Activated gamma-delta T cell treated with anti-CD3 and anti-CD28 coated beads, Interleukin-2, amount 50 U/mL, for 16 hours (primary cell): ENCODE results near the gene MUC21.
"Not testable (repeated sequence)": the region's sequence is repeated elsewhere in the genome, so short reads cannot be mapped to it uniquely, and the experiment has no call there.

Experiments used
- DNase-seq: peaks from one replicate; pipeline ENCODE4 v3.0.0-alpha.2; 2020; ENCODE audit warnings: low read depth

MUC21 gene

DNA sequence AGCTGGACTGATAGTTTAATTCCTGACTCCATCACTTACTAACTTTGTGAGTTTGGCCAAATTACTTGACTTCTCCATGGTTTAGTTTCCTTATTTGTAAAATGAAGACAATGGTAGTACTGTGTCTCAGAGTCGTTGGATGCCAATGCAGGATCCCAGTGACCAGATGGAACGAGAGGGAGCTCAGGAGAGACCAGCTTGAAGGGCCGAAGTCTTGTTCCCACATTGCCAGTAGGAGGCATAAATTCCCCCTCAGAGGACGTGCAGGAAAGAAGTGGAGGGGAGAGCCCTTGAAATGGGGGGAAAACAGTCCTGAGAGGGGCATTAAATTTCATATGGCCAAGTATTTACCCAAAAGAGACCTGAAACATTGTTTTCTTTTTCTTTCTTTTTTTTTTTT lies 24.6 kb downstream of the MUC21 start:
- DNase-seq: no peak

DNA sequence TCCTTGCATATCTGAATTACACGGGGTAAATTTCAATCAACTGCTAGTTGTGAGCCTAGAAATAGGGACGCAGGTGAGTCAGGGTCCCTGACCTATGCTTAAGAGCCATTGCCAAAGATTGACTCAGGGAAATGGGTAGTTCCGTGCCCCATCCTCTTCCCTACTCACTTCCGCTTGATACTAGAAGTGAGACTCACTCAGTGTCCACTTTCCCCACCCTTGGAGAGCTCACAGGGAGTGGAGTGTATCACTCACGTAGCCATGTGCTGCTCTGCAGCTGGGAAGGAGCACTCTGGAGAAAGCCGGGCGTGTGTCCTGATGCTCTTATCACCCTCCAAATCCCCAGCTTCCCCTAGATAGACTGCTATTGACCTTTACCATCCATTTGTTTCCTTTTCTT lies 26.2 kb downstream of the MUC21 start:
- no peak for DNase-seq

DNA sequence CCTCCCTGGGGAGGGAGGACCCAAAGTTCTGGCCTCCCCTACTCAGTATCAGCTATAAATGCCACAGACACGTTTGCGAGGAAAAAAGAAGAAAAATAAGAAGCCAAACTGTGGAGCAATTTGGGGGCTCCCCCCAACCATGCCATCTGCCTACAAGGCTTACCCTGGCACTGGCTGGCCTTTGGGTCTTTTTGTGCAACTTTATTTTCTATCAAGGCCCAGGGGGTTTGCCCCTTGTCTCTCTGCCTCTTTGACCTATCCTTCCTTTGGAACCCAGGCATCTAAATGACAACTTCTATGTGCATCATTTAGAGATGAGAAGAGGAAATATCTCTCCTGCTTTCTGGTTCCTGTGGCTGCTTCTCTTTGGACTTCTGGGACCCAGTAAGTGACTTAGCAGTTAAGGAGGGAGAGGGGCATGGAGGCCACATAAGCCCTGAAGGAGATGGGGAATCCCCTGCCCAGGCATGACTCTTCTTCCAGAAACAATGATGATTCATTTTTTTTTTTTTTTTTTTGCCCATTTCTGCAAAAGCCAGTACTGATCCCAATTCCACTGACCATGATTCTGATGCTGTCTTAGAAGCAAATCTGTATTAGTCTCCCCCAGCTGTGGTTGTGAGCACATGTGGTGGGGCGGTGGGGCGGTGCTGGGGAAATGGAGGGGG lies 27.0 kb downstream of the MUC21 start, which contains the start of gene MUC22:
TSS of gene MUC22 (plus strand) at position 82 of the 668 bp plus-strand sequence. CDS start at position 315, 233 bp downstream.
- no peak for DNase-seq

- DNase-seq: no peak
These were observed 27.6 kb downstream of the MUC21 start for GRCh38 chr6:31011153-31011552.

- DNase-seq: no peak
These were observed 33.3 kb downstream of the MUC21 start for GRCh38 chr6:31016659-31017299.

DNA sequence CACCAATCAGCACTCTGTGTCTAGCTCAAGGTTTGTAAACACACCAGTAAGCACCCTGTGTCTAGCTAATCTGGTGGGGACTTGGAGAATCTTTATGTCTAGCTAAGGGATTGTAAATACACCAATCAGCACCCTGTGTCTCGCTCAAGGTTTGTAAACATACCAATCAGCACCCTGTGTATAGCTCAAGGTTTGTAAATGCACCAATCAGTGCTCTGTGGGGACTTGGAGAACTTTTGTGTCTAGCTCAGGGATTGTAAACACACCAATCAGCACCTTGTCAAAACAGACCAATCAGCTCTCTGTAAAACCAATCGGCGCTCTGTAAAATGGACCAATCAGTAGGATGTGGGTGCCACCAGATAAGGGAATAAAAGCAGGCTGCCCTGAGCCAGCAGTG lies 33.9 kb downstream of the MUC21 start:
- not testable (repeated sequence) for DNase-seq

DNA sequence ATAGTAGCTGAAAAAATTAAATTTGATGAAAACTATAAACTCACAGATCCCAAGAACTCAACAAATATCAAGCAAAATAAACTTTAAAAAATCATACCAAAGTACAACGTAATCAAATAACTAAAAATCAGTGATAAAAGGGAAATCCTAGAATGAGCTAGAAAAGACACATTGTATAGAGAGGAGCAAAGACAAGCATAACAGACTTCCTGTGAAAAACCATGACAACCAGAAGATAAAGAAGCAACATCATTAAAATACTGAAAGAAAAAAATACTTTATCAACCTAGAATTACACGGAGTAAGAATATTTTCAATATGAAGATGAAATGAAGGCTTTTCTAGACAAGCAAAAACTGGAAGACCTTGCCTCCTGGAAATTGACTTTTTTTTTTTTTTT lies 36.5 kb downstream of the MUC21 start:
- DNase-seq: no peak

- DNase-seq: not testable (repeated sequence)
These were observed 37.2 kb downstream of the MUC21 start for GRCh38 chr6:31020631-31021255.

- DNase-seq: not testable (repeated sequence)
These were observed 38.4 kb downstream of the MUC21 start for GRCh38 chr6:31021705-31022531.

GRCh38 chr6:31025595-31025994 lies 42.1 kb downstream of the MUC21 start:
- DNase-seq: no peak

GRCh38 chr6:31031095-31031494 lies 47.6 kb downstream of the MUC21 start:
- DNase-seq: no peak

DNA sequence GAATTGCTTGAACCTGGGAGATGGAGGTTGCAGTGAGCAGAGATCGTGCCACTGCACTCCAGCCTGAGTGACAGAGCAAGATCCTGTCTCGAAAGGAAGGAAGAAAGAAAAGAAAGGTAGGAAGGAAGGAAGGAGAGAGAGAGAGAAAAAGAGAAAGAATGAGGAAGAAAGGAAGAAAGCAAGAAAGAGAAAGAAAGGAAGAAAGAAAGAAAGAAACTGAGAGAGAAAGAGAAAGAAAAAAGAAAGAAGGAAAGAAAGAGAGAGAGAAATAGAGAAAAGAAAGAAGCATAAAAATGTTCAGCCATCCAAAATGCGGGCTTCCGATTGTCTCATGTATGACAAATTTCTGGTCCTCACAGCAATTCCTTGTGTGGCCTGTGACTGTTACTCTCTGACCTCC lies 49.6 kb downstream of the MUC21 start:
- no peak for DNase-seq

- DNase-seq: no peak
These were observed 52.5 kb downstream of the MUC21 start for GRCh38 chr6:31035862-31036497.

GRCh38 chr6:31037169-31037568 lies 53.7 kb downstream of the MUC21 start:
- DNase-seq: no peak

DNA sequence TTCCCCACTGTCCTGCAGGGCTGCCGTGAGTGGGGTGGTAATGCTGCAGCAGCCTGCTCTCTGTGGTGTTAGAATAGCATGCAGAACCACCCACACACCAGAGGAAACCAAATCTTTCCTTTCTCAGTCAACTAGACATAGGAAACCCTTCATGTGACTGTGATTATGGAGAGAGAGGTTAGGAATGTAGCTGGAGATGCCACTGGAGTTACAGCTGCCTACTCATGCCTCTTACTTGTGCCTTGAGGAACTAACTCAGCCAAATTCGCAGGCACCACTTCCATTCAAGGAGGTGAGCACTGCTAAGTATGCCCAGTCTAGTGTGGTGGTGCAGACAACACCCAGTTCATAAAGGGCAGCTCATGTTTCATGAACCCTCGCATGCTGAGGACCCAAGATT lies 54.2 kb downstream of the MUC21 start:
- no peak for DNase-seq

DNA sequence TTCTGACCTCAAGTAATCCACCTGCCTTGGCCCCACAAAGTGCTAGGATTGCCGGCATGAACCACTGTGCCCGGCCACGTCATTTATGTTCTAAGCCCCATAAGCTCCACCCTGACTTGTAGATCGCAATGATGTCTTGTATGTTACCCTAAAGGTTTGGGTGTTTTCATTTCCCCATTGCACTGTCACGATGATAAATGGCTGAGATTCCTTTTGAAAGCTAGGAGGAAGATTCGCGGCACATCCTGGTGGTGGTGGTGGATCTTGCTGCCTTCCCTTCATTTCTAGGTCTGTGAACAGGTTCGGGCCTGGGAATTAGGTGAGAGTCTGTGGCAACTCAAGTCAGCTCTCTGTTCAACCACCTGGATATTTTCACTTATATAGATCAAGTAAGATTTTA lies 55.0 kb downstream of the MUC21 start:
- DNase-seq: no peak
